GM13976 (cell line): ENCODE results near the gene RNF214.
"Not testable (repeated sequence)": the region's sequence is repeated elsewhere in the genome, so short reads cannot be mapped to it uniquely, and the experiment has no call there.

Experiments used
- DNase-seq: peaks from one replicate; pipeline ENCODE4 v3.0.0; 2012; ENCODE audit warnings: low spot score
- in situ Hi-C: fragments of 300-500 bp; cut with MboI; formaldehyde crosslinking; loops from one replicate; pipeline ENCODE4 v1.12.0; 2022; ENCODE audit warnings: low sequenced_read_pairs, mixed read lengths, inconsistent platforms; ENCODE audit not compliant: unreplicated experiment
- TF ChIP-seq, protein P1 (sequence below): IDR thresholded peaks from 2 replicates; pipeline ENCODE4 v1.5.1; 2012; ENCODE audit warnings: borderline replicate concordance, mild to moderate bottlenecking; ENCODE audit not compliant: insufficient read depth; ENCODE audit errors: extremely low read depth, missing control alignments, control extremely low read depth

The RNF214 gene

DNA sequence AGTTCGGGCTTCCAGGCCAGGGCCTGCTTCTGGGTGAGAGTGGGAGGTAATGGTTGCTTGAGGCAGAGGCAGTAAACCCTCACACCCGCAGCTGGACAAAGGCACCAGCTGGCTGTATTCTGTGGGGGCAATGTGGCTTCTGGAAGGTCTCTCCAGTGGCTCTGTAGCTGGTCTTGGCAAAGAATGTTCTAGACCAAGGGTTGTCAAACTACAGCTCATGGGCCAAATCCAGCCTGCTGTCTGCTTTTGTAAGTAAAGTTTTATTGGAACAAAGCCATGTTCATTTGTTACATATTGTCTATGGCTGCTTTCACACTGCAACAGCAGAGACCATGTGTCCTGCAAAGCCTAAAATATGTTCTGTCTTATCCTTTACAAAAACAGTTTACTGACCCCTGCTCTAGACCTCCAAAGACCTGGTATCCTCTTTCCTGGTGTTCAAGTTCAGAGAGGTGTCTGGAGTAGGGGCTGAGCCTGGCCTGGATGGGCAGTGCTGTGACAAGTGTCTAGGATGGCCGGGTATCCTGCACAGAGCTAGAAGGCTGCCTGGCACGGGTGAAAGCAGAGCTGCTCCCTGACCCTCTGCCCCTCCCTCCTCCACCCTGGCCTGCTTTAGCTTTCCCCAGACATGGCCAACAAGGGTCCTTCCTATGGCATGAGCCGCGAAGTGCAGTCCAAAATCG is 29.9 kb upstream of the RNF214 start:
- in situ Hi-C loops, result no loop called here
- TF ChIP-seq, protein P1, sequence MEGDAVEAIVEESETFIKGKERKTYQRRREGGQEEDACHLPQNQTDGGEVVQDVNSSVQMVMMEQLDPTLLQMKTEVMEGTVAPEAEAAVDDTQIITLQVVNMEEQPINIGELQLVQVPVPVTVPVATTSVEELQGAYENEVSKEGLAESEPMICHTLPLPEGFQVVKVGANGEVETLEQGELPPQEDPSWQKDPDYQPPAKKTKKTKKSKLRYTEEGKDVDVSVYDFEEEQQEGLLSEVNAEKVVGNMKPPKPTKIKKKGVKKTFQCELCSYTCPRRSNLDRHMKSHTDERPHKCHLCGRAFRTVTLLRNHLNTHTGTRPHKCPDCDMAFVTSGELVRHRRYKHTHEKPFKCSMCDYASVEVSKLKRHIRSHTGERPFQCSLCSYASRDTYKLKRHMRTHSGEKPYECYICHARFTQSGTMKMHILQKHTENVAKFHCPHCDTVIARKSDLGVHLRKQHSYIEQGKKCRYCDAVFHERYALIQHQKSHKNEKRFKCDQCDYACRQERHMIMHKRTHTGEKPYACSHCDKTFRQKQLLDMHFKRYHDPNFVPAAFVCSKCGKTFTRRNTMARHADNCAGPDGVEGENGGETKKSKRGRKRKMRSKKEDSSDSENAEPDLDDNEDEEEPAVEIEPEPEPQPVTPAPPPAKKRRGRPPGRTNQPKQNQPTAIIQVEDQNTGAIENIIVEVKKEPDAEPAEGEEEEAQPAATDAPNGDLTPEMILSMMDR, result no peak
- DNase-seq, result peak; percentile 23

DNA sequence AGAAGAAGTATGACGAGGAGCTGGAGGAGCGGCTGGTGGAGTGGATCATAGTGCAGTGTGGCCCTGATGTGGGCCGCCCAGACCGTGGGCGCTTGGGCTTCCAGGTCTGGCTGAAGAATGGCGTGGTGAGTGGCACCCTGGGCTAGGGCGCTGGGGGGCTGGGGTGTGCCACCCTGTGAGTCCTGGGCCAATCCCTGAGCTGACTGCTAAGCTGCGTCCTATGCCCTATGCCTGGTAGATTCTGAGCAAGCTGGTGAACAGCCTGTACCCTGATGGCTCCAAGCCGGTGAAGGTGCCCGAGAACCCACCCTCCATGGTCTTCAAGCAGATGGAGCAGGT is 29.4 kb upstream of the RNF214 start:
- TF ChIP-seq, protein P1, result no peak
- in situ Hi-C loops, result no loop called here
- peak; percentile 13 for DNase-seq

DNA sequence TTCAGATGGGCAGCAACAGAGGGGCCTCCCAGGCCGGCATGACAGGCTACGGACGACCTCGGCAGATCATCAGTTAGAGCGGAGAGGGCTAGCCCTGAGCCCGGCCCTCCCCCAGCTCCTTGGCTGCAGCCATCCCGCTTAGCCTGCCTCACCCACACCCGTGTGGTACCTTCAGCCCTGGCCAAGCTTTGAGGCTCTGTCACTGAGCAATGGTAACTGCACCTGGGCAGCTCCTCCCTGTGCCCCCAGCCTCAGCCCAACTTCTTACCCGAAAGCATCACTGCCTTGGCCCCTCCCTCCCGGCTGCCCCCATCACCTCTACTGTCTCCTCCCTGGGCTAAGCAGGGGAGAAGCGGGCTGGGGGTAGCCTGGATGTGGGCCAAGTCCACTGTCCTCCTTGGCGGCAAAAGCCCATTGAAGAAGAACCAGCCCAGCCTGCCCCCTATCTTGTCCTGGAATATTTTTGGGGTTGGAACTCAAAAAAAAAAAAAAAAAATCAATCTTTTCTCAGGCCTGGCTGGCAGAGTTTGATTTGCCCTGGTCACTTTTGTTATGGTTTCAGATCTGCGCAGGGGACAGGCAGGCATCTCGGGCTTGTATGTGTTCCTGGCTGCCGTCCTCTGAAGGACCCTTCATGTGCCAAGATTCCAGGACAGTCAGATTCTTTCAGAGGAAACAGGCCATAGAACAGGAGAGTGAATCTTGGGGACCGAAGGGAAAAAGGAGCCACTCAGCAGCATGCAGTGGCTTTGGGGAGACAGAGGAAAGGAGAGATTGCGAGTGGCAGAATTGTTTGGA is 28.0 kb upstream of the RNF214 start:
- TF ChIP-seq, protein P1, result no peak
- in situ Hi-C loops, result no loop called here
- DNase-seq, result peak; percentile 13

DNA sequence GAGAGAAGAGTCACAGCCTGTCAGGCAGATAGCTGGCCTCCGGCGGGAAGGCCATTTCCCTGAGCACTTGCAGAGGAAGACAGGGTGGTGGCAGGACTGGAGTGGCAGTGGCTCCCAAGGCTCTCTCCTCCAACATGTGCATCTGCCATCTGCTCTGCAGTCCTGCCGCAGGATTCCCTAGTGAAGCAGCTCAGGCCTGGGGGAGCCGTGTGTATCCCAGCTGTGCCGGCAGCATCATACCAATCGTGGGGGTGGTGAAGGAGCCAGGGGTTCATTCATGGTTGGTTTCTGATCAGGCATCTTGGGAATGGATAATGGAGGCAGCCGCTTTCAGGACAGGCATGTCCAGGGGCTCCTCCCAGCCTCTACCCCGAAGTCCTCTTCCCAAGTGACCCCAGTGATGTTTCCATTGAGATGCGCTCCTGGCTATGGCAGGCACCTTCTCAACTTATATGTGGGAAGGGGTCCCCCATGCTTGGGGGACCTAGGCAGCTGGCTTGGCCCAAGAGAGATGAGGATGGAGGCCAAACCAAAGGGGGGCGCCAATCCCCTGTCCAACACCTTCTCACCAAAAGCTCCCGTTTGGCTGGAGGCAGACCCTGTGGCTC is 27.2 kb upstream of the RNF214 start:
- TF ChIP-seq, protein P1, result no peak
- peak; percentile 16 for DNase-seq
- in situ Hi-C loops, result no loop called here

DNA sequence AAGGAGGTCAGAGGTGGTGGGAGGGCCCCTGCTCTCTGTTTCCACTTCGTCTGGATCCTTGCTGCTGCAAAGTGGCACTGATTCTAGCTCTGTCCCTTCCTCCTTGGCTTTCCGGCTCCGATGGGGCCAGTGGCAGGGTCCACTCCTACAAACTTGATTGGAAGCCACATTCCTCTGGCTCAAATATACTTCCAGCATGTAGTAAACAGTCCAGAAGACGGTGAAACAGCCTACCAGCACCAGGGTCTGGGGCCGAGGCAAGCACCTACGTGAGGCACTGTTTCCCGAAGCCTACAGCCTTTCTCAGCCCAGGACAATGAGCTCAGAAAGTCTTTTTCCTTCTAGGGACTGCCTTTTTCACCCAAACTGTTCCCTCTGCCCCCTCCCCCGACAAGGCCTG is 26.4 kb upstream of the RNF214 start:
- DNase-seq, in situ Hi-C loops: not testable (repeated sequence)

DNA sequence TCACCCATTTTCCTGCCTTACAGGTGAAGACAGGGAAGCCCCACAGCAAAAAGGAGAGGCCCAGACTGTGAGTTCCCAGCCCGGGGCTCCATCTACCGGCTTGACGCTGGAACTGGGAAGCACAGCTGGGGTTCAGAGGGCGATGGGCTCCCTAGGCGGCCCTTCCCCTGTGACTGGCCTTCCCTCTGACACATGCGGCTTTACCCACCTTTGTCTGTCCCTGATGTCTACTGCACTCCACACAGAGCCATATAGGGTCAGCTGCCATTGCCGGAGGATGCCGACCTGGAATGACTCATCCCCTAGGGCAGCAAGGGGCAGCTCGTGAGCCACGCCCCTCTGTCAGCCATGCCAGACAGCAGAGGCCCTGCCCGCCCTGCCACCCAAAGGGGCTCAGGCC is 25.6 kb upstream of the RNF214 start:
- in situ Hi-C loops, DNase-seq: not testable (repeated sequence)

DNA sequence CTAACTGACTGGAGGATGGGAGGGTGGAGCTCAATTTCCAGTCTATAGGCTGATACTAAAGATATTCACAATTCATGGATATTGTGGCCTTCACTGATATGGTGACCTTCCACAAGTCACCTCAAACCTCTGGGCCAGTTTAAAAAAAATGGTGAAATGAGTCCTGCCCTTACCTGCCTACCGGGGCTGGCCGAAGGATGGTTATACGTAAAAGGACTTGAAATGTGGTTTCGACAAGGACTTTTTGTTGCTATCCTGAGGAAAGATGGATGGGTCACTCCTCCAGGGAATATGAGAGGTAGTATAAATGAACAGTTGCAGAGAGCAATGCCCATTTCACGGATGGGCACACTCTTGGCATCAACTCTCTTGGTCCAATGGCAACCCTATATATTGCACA is 25.0 kb upstream of the RNF214 start:
- in situ Hi-C loops, DNase-seq: not testable (repeated sequence)

DNA sequence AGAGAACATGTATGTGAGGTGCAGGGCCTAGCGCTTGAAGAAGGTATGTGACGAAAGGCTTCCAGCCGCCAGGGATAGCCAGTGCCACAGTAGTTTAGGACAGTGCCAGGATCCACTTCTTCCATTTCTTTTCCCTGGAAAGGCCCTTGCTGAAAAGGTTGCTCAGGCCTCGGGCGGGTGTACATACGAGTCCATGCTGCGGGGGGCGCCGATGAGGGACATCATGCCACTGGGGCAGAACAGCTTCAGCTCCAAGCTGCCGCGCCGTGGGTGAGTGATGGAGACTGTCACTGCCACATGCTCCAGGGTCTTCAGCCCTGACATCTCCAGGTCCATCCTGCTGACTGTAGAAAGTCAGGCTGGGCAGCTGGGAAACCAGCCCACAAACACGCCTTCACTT is 23.8 kb upstream of the RNF214 start:
- DNase-seq, result not testable (repeated sequence)

DNA sequence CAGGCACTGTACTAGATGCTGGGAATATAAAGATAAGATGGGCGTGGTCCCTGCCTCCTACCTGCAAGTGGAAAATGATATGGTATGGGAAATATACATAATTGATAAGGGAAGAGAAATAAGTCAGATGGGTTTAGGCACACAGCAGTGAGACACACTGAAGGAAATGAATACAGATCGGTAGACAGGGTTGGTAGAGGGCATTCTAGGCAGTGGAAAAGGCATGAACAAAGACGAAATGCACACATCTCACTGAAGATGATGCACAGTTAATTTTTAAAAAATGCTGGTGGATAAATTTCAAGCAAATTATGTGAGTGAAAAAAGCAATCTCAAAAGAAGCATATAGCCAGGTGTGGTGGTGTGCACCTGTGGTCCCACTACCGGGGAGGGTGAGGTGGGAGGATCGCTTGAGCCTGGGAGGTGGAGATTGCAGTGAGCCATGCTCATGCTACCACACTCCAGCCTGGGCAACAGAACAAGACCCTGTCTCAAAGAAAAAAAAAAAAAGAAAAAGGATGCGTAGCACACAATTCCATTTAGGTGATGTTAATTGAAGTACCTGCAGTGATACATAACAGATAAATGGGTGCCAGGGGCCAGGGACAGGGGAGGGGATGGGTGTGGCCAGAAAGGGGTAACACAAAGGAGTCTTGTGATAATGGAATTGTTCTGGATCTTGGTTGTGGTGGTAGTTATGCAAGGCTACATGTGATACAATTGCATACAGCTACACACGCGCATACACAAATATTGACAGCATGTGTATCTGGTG is 22.9 kb upstream of the RNF214 start:
- in situ Hi-C loops, result not testable (repeated sequence)

More for the DNA sequence above, 23.8 kb upstream of the RNF214 start:
- in situ Hi-C loops, result not testable (repeated sequence)

More for the DNA sequence above, 22.9 kb upstream of the RNF214 start:
- DNase-seq, result not testable (repeated sequence)
